ENCODE data around the gene GPD1L.
"Not testable (repeated sequence)": the region's sequence is repeated elsewhere in the genome, so short reads cannot be mapped to it uniquely, and the experiment has no call there.

The GPD1L gene

DNA sequence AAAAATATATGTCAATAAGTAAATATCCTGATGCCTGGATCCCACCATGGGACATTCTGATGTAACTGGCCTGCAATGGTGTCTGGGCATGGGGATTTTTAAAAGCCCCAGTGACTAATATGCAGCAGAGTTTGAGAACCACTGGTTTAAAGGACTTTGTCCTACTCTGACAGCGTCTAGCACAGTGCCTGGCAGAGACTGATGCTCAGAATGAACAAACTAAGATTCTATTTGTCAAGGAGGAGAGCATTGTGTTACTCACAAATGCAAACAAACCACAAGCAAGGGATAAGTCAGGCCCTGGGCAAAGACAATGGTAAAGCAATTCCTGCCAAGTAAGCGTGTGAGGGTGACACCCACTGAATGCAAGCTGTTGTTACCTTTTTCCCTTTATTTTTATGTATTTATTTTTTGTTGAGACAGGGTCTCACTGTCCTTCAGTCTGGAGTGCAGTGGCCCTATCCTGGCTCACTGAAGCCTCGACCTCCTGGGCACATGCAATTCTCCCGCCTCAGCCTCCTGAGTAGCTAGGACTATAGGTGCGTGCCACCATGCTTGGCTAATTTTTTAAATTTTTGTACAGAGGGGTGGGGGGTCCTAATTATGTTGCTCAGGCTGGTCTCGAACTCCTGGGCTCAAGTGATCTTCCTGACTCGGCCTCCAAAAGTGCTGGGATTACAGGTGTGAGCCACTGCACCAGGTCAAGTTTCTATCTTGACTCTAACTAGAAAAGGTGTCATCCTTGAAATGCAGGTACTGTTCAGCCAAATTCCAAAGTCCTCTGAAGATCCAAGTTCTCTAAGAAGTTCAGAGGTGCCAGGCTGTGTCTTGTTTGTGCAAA is 909 bp upstream of the GPD1L start:
- DNase-seq (ENCODE audit: low spot score) = no peak

- DNase-seq (ENCODE audit: low spot score) = peak; percentile 5
Measured at GRCh38 chr3:32106929-32107362, 526 bp downstream of the GPD1L start.

DNA sequence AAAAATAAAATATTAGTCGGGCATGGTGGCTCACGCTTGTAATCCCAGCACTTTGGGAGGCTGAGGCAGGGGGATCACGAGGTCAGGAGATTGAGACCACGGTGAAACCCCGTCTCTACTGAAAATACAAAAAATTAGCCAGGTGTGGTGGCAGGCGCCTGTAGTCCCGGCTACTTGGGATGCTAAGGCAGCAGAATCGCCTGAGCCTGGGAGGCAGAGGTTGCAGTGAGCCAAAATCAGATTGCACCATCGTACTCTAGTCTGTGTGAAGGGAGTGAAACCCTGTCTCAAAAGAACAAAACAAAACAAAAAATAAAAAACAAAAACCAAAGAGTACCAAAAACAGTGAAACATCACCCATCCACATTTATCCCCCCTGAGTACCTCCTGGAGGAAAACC is 1.8 kb downstream of the GPD1L start:
- DNase-seq (ENCODE audit: low spot score) = not testable (repeated sequence)

- DNase-seq (ENCODE audit: low spot score) = no peak
Measured at GRCh38 chr3:32109256-32109655, 2.8 kb downstream of the GPD1L start.

- DNase-seq (ENCODE audit: low spot score) = no peak
Measured at GRCh38 chr3:32110233-32110760, 3.9 kb downstream of the GPD1L start.

GRCh38 chr3:32111560-32111959 is 5.1 kb downstream of the GPD1L start:
- DNase-seq (ENCODE audit: low spot score) = no peak

GRCh38 chr3:32113566-32113965 is 7.1 kb downstream of the GPD1L start:
- DNase-seq (ENCODE audit: low spot score) = peak; percentile 28

DNA sequence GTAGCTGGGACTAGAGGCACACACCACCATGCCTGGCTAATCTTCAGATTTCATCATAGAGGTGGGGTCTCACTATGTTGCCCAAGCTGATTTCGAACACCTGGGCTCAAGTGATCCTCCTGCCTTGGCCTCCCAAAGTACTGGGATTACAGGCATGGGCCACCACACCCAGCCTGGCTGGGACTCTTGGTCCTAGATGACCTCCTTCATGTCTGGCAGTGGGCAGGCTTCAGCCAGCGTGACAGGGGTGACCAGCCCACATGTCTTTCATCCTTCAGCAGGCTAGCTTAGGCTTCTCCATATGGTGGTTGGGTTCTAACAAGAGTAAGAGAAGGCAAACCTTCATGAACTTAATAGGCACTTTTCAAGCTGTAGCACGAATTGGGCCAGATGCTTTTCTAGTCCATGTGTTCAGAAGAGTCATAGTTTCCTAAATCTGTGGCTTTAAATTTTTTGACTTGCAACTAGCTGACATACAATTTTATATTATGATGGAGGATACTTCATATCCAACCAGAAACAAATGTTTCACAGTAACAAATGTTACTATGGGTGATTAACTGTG is 7.6 kb downstream of the GPD1L start:
- DNase-seq (ENCODE audit: low spot score) = no peak

GRCh38 chr3:32114546-32115386 is 8.3 kb downstream of the GPD1L start:
- peak; percentile 75 for DNase-seq (ENCODE audit: low spot score)

- no peak for DNase-seq (ENCODE audit: low spot score)
Measured at GRCh38 chr3:32117320-32117719, 10.9 kb downstream of the GPD1L start.

DNA sequence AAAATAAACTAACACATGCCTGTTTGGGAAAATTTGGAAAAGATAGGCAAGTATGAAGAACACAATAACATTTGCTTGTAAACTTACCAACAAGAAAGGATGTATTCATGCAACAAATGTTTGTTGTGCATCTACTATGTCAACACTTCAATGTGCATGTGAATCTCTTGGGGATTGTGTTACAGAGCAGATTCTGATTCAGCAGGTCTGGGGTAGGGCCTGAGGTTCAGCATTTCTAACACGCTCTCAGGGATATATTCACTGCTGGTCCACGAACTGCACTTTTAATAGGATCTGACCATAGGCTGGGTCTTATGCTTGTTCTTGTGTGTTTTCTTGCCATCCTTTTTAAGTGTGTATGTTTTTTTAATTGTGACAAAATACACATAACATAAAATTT is 11.8 kb downstream of the GPD1L start:
- no peak for DNase-seq (ENCODE audit: low spot score)

DNA sequence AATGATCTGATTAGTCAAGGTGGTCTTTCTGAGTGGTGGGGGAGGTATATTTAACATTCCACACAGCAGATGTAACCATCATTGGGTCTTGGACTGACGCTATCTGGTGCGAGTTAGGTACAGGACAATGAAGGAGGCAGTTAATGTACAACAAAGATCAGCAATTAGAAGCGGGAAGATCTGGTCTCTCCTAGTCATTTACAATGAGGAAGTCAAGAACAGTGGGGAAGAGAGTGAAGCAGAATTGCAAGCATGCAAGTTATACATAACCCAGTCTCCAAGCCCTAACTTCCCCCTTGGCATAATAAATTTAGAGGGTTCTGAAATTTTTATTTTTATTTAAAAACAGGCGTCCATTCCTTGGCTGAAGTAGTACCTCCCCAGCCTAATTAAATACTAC is 14.1 kb downstream of the GPD1L start:
- no peak for DNase-seq (ENCODE audit: low spot score)

DNA sequence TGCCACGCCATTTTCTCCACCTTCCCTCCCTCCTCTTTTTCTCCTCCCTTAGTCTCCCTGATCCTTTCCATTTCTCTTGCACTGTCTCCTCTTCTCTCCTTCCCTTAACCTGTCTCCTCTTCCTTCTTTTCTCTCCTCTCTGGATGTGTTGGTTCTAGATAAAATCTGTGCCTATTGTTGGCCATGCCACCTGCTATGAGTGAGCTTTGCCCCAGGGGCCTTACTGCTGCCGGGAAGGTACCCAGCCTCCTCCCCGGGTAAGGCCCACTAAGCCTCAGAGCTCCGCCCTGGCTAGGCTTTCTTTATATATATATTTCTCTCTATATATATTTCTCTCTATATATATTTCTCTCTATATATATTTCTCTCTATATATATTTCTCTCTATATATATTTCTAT is 14.7 kb downstream of the GPD1L start:
- DNase-seq (ENCODE audit: low spot score) = no peak

DNA sequence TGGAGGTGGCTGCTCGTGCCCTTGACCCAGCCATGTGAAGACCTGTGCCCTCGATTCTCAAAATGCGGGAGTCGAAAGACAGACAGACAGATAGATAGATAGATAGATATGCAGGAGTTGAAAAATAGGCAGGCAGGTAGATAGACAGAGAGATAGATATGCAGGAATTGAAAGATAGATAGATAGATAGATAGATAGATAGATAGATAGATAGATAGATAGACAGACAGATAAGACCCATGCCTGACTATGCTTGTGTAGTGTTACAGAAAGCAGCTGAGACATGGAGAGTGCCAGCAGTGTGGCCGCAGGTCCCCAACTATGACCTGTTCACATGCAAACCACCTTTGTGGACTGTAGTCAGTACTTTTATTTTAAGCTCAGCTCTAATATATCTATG is 17.2 kb downstream of the GPD1L start:
- no peak for DNase-seq (ENCODE audit: low spot score)

GRCh38 chr3:32125012-32125411 is 18.6 kb downstream of the GPD1L start:
- DNase-seq (ENCODE audit: low spot score) = no peak

GRCh38 chr3:32126305-32127015 is 20.0 kb downstream of the GPD1L start:
- no peak for DNase-seq (ENCODE audit: low spot score)

DNA sequence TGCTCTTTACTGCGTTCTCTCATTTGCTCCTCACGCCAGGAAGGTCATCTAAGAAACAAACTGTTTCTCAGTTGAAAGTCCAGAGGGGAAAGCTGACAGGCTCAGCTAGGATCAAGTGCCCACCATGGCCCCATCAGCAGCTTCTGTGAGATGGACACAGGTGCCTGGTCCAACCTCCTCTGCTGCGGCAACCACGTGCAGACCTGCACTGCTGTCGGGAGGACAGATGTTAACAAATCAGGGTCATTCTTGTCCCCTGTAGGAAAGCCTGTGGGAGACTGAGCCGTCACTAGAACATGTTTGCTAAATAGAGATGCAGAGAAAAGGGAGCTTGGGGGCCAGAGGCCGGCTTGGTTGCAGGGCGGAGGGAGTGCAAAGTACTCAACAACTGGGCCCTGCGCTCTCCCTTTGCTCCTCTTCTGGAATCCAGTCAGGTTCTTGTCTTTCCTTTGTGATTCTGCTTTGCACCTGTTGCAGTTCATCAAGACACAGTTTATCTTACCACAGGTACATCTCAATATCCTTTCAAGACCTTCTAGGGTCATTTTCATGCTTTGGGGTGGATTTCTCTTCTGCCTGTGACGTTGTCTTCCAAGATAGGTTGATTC is 20.9 kb downstream of the GPD1L start:
- DNase-seq (ENCODE audit: low spot score) = no peak

DNA sequence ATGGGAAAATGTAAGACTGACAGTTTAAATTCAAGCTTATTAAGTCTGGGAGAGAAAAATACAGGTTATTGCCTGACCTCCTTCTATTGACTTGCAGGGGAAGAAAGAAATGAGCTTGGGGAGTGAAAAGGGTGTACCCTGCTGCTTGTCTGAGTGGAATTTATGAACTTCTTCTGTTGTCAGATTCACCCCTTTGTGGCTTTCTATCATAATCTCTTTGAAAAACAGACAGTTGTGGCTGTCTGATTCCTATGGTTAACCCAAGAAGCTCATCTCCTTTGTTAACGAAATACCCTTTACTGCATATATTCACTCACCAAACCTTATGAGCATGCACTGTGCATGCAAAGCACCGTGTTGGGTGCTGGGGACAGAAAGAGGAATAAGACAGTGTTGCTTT is 22.5 kb downstream of the GPD1L start:
- DNase-seq (ENCODE audit: low spot score) = no peak

DNA sequence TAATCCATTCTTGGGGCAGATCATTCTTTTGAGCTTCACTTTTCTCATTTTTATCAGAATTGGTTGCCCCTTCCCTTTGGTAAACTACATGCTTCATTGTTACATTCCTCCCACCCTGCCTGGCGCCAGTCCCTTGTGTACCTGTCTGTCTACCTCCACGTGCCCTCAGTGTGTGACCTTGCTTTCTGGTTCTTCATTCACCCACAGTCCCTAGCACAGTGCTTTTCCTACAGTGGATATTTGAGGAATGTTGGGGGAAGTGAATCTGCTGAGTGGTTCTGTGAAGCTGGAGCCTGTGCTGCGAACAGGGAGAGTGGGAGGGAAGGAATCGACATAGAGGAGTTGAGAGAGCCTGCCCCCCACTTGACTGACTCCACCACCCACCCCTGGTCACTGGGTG is 23.4 kb downstream of the GPD1L start:
- no peak for DNase-seq (ENCODE audit: low spot score)

DNA sequence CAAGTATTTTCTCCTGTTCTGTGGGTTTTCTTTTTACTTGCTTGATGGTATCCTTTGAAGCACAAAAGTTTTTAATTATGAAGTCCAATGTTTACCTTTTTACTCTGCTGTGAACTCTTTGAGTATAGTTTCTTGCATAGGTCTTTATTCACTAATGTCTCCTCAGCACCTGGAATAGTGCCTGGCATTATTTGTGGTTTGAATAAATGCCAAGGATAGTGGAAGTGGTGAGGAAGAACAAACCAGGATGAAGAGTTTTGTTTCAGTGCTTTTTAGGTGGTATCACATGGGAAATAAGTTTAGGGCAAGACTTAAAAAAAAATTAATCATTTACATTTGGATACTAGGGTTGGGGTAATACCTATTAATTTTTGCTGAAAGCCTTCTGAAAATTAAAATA is 25.7 kb downstream of the GPD1L start:
- no peak for DNase-seq (ENCODE audit: low spot score)

DNA sequence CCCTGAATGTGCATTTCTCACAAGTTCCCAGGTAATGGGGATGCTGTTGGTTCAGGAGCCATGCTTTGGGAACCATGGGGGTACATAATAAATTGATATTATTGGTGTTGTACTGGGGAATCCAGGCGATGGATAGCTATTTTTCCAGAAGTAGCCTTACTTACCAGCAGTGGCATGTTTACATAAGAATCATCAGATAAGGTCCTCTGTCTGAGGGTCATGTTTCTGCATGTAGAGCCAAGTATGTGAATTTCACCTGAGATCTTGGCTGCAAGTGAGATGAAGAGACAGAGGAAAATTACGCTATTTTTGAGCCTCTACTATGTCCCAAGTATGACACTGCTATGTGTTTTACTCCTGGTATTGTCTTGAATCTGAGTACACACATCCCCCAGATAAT is 26.3 kb downstream of the GPD1L start:
- DNase-seq (ENCODE audit: low spot score) = no peak

DNA sequence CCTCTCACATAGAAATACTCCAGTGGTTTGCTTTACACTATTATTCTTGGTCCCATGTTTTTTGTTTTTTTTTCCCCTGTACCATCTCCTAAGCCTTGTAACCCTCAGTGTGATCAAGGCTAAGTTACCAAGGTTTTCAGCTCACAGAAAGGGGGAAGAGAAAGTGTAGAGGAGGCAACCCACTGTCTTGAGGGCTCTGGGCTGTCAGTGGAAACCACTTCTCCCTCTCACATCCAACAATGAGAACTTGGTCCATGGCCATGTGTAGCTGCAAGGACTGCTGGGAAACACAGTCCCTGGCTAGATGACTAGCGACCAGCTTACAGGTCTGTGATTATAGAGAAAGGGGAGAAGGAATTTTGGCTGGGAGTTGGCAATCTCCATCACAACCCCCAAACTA is 30.3 kb downstream of the GPD1L start:
- DNase-seq (ENCODE audit: low spot score) = no peak
